NCI-H2107 (cell line): ENCODE results near the gene PCSK7.
"Not testable (repeated sequence)": the region's sequence is repeated elsewhere in the genome, so short reads cannot be mapped to it uniquely, and the experiment has no call there.

Experiments
- DNase-seq: peaks from one replicate; lab custom pipeline; 2025; lab: John Stamatoyannopoulos, UW

The PCSK7 gene

GRCh38 chr11:117217141-117218084 lies 14.5 kb downstream of the PCSK7 start:
- DNase-seq: no peak

DNA sequence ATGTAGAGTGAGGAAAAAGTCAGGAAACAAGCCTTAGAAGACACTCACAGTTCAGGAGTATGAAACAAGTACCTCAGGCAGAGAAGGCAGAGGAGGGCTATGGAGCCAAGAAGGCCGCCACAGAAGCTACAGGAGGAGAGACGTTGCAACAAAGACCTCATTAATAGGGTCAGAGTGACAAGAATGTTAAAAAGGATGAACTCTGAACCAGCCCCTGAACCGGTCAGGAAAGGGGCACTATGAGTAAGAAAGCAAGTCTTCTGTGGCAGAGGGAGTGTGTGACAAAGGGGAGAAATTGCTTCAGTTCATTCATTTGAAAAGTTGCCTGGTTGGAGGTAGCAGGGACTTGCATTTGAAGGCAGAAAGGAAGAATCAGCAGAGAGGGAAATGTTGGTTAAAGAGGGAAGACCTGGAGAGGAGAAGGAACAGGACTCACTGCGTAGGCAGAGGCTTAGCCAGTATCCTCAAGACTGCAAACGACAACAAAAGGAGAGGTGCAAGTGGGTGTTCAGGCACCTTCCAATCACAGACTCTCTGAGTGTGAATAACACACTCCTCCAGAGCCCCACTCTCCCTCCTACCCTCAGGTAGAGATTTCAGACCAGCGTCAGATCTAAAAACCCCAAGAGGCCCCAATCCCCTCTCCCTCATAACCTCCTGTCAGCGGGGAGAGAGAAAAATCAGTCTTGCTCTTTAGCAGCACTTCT lies 17.3 kb downstream of the PCSK7 start:
- DNase-seq: no peak

GRCh38 chr11:117212697-117213355 lies 19.0 kb downstream of the PCSK7 start:
- DNase-seq: no peak

DNA sequence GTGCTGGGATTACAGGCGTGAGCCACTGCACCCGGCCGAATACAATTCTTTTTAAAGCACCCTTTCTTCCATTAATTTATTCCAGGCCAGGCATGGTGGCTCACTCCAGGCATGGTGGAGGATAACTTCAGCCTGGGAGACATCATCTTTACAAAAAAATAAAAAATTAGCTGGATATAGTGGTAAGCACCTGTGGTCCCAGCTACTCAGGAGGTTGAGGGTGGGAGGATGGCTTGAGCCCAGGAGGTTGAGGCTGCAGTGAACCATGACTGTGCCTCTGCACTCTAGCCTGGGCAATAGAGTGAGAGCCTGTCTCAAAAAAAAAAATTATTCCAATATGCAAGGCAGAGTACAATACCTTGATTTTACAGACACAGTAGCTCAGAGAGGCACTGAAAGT lies 21.3 kb downstream of the PCSK7 start:
- no peak for DNase-seq

DNA sequence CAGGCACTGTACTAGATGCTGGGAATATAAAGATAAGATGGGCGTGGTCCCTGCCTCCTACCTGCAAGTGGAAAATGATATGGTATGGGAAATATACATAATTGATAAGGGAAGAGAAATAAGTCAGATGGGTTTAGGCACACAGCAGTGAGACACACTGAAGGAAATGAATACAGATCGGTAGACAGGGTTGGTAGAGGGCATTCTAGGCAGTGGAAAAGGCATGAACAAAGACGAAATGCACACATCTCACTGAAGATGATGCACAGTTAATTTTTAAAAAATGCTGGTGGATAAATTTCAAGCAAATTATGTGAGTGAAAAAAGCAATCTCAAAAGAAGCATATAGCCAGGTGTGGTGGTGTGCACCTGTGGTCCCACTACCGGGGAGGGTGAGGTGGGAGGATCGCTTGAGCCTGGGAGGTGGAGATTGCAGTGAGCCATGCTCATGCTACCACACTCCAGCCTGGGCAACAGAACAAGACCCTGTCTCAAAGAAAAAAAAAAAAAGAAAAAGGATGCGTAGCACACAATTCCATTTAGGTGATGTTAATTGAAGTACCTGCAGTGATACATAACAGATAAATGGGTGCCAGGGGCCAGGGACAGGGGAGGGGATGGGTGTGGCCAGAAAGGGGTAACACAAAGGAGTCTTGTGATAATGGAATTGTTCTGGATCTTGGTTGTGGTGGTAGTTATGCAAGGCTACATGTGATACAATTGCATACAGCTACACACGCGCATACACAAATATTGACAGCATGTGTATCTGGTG lies 22.3 kb downstream of the PCSK7 start:
- DNase-seq: not testable (repeated sequence)

DNA sequence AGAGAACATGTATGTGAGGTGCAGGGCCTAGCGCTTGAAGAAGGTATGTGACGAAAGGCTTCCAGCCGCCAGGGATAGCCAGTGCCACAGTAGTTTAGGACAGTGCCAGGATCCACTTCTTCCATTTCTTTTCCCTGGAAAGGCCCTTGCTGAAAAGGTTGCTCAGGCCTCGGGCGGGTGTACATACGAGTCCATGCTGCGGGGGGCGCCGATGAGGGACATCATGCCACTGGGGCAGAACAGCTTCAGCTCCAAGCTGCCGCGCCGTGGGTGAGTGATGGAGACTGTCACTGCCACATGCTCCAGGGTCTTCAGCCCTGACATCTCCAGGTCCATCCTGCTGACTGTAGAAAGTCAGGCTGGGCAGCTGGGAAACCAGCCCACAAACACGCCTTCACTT lies 23.2 kb downstream of the PCSK7 start:
- not testable (repeated sequence) for DNase-seq

DNA sequence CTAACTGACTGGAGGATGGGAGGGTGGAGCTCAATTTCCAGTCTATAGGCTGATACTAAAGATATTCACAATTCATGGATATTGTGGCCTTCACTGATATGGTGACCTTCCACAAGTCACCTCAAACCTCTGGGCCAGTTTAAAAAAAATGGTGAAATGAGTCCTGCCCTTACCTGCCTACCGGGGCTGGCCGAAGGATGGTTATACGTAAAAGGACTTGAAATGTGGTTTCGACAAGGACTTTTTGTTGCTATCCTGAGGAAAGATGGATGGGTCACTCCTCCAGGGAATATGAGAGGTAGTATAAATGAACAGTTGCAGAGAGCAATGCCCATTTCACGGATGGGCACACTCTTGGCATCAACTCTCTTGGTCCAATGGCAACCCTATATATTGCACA lies 24.4 kb downstream of the PCSK7 start:
- not testable (repeated sequence) for DNase-seq

- DNase-seq: not testable (repeated sequence)
Measured at GRCh38 chr11:117206859-117207258, 25.0 kb downstream of the PCSK7 start.

GRCh38 chr11:117206111-117206510 lies 25.8 kb downstream of the PCSK7 start:
- DNase-seq: not testable (repeated sequence)

- DNase-seq: no peak
Measured at GRCh38 chr11:117205211-117205818, 26.6 kb downstream of the PCSK7 start.

DNA sequence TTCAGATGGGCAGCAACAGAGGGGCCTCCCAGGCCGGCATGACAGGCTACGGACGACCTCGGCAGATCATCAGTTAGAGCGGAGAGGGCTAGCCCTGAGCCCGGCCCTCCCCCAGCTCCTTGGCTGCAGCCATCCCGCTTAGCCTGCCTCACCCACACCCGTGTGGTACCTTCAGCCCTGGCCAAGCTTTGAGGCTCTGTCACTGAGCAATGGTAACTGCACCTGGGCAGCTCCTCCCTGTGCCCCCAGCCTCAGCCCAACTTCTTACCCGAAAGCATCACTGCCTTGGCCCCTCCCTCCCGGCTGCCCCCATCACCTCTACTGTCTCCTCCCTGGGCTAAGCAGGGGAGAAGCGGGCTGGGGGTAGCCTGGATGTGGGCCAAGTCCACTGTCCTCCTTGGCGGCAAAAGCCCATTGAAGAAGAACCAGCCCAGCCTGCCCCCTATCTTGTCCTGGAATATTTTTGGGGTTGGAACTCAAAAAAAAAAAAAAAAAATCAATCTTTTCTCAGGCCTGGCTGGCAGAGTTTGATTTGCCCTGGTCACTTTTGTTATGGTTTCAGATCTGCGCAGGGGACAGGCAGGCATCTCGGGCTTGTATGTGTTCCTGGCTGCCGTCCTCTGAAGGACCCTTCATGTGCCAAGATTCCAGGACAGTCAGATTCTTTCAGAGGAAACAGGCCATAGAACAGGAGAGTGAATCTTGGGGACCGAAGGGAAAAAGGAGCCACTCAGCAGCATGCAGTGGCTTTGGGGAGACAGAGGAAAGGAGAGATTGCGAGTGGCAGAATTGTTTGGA lies 27.4 kb downstream of the PCSK7 start:
- DNase-seq: no peak

DNA sequence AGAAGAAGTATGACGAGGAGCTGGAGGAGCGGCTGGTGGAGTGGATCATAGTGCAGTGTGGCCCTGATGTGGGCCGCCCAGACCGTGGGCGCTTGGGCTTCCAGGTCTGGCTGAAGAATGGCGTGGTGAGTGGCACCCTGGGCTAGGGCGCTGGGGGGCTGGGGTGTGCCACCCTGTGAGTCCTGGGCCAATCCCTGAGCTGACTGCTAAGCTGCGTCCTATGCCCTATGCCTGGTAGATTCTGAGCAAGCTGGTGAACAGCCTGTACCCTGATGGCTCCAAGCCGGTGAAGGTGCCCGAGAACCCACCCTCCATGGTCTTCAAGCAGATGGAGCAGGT lies 28.8 kb downstream of the PCSK7 start:
- DNase-seq: no peak

DNA sequence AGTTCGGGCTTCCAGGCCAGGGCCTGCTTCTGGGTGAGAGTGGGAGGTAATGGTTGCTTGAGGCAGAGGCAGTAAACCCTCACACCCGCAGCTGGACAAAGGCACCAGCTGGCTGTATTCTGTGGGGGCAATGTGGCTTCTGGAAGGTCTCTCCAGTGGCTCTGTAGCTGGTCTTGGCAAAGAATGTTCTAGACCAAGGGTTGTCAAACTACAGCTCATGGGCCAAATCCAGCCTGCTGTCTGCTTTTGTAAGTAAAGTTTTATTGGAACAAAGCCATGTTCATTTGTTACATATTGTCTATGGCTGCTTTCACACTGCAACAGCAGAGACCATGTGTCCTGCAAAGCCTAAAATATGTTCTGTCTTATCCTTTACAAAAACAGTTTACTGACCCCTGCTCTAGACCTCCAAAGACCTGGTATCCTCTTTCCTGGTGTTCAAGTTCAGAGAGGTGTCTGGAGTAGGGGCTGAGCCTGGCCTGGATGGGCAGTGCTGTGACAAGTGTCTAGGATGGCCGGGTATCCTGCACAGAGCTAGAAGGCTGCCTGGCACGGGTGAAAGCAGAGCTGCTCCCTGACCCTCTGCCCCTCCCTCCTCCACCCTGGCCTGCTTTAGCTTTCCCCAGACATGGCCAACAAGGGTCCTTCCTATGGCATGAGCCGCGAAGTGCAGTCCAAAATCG lies 29.3 kb downstream of the PCSK7 start:
- DNase-seq: no peak

DNA sequence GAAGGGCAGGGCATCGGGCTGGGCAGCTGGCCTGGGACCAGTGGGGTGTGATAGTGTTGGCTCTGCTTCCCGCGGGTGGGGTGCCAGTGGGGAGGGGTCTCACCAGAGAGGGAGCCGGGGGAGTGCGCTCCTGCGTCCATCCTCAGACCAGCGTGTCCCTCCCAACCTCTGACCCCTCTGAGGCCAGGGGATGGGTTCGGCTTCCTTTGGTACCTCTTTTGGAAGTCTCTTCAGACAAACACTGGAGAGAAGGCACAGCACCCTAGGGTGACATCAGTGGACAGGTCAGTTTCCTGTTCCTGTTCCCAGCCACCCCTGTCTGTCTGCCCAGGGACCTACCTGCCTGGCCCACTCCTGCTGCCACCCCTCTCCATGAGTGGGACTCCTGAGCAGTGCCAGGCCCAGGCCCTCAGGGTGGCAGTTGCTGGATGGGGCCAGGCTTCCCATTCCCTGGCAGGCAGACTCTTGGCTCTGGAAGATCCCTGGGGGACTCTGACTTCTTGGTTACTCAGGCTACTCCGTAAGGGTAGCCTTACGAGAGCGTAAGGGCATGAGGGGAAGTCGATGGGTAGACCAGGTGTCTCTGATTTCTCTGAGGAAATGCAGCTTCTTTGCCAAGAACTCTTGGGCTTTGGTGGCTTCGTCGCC lies 30.1 kb downstream of the PCSK7 start:
- DNase-seq: no peak

GRCh38 chr11:117200813-117201657 lies 30.8 kb downstream of the PCSK7 start:
- no peak for DNase-seq

- DNase-seq: no peak
Measured at GRCh38 chr11:117199916-117200812, 31.7 kb downstream of the PCSK7 start.

DNA sequence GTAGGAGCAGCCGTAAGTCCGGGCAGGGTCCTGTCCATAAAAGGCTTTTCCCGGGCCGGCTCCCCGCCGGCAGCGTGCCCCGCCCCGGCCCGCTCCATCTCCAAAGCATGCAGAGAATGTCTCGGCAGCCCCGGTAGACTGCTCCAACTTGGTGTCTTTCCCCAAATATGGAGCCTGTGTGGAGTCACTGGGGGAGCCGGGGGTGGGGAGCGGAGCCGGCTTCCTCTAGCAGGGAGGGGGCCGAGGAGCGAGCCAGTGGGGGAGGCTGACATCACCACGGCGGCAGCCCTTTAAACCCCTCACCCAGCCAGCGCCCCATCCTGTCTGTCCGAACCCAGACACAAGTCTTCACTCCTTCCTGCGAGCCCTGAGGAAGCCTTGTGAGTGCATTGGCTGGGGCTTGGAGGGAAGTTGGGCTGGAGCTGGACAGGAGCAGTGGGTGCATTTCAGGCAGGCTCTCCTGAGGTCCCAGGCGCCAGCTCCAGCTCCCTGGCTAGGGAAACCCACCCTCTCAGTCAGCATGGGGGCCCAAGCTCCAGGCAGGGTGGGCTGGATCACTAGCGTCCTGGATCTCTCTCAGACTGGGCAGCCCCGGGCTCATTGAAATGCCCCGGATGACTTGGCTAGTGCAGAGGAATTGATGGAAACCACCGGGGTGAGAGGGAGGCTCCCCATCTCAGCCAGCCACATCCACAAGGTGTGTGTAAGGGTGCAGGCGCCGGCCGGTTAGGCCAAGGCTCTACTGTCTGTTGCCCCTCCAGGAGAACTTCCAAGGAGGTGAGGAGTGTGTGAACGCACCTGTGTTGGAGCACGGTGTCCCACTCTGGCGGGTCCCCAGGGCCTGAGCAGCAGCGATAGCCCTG lies 32.6 kb downstream of the PCSK7 start, which contains the start of gene TAGLN:
Gene TAGLN (plus strand): TSS at position 318 of the 863 bp plus-strand sequence. CDS start 3,644 bp downstream, outside the sequence.
- DNase-seq: no peak
